Ramos (cell line): ENCODE measurements around the gene SLC35F3.

Experiments
- in situ Hi-C: fragments of 300-500 bp; cut with MboI; formaldehyde crosslinking; loops from one replicate; pipeline ENCODE4 v1.14.3; 2022; ENCODE audit warnings: low sequenced_read_pairs; ENCODE audit not compliant: unreplicated experiment

Gene SLC35F3

GRCh38 chr1:234014208-234014607 is 109.7 kb downstream of the SLC35F3 start:
- in situ Hi-C loops = no loop called here

- in situ Hi-C loops = no loop called here
Measured at GRCh38 chr1:234018816-234019215, 114.3 kb downstream of the SLC35F3 start.

- in situ Hi-C loops = no loop called here
Measured at GRCh38 chr1:234019387-234019786, 114.9 kb downstream of the SLC35F3 start.

- in situ Hi-C loops = no loop called here
Measured at GRCh38 chr1:234022302-234022701, 117.8 kb downstream of the SLC35F3 start.

GRCh38 chr1:234039603-234040002 is 135.1 kb downstream of the SLC35F3 start:
- in situ Hi-C loops = no loop called here

GRCh38 chr1:234040446-234041317 is 136.2 kb downstream of the SLC35F3 start:
- in situ Hi-C loops = no loop called here

GRCh38 chr1:234044079-234044478 is 139.6 kb downstream of the SLC35F3 start:
- in situ Hi-C loops = no loop called here

- in situ Hi-C loops = no loop called here
Measured at GRCh38 chr1:234047123-234047522, 142.6 kb downstream of the SLC35F3 start.

GRCh38 chr1:234062166-234062565 is 157.7 kb downstream of the SLC35F3 start:
- in situ Hi-C loops = loop anchor here (10.0 kb wide), 2 partner anchors 667 to 757 kb away; no protein-coding TSS in a partner anchor

- in situ Hi-C loops = loop anchor here (10.0 kb wide), 2 partner anchors 671 to 761 kb away; no protein-coding TSS in a partner anchor
Measured at GRCh38 chr1:234065794-234066447, 161.4 kb downstream of the SLC35F3 start.

- in situ Hi-C loops = loop anchor here (10.0 kb wide), 2 partner anchors 673 to 763 kb away; no protein-coding TSS in a partner anchor
Measured at GRCh38 chr1:234067581-234068337, 163.3 kb downstream of the SLC35F3 start.

- in situ Hi-C loops = loop anchor here (10.0 kb wide), 2 partner anchors 675 to 765 kb away; no protein-coding TSS in a partner anchor
Measured at GRCh38 chr1:234069760-234070159, 165.3 kb downstream of the SLC35F3 start.

- in situ Hi-C loops = no loop called here
Measured at GRCh38 chr1:234072793-234073192, 168.3 kb downstream of the SLC35F3 start.

- in situ Hi-C loops = no loop called here
Measured at GRCh38 chr1:234078143-234078542, 173.7 kb downstream of the SLC35F3 start.

- in situ Hi-C loops = no loop called here
Measured at GRCh38 chr1:234079896-234080295, 175.4 kb downstream of the SLC35F3 start.

- in situ Hi-C loops = no loop called here
Measured at GRCh38 chr1:234083460-234083859, 179.0 kb downstream of the SLC35F3 start.

GRCh38 chr1:234089396-234089795 is 184.9 kb downstream of the SLC35F3 start:
- in situ Hi-C loops = no loop called here

GRCh38 chr1:234090212-234091064 is 186.0 kb downstream of the SLC35F3 start:
- in situ Hi-C loops = no loop called here

GRCh38 chr1:234091065-234091401 is 186.6 kb downstream of the SLC35F3 start:
- in situ Hi-C loops = no loop called here

GRCh38 chr1:234091876-234092275 is 187.4 kb downstream of the SLC35F3 start:
- in situ Hi-C loops = no loop called here
